GM12878 (cell line): ENCODE data around the gene PC. TPM values are rescaled to one million over a fixed set of nuclear protein-coding genes. Genes with fewer than 3 reads are reported as not detected.

ENCODE experiments used
- ATAC-seq: fragments of 200-7000 bp; cut with Tn5 transposase; 3 replicates; pipeline ENCODE4 v1.9.1; 2020; ENCODE audit warnings: mild to moderate bottlenecking, moderate library complexity
- BruUV-seq: library from RNA; stranded (reverse); fragments of 400-500 nt; replicated peaks from 2 replicates; lab custom pipeline; 2021; lab: Mats Ljungman, UMichigan
- CTCF ChIA-PET: fragments of 300-600 bp; sonication (Branson Sonifier 250); formaldehyde crosslinking; extraction: SDS; loops from one replicate; lab custom pipeline; 2021; ENCODE audit warnings: inconsistent platforms; lab: Yijun Ruan, JAX
- POLR2A ChIA-PET: fragments of 350-600 bp; formaldehyde crosslinking; extraction: SDS; loops from one replicate; lab custom pipeline; 2021; ENCODE audit warnings: inconsistent platforms; lab: Charles Lee
- RAD21 ChIA-PET: fragments of 300-600 bp; sonication (Branson Sonifier 250); formaldehyde crosslinking; loops from one replicate; lab custom pipeline; 2023; ENCODE audit warnings: antibody characterized with exemption; ENCODE audit not compliant: unreplicated experiment; lab: Charles Lee
- SMC1A ChIA-PET: fragments of 300-600 bp; sonication (Branson Sonifier 250); formaldehyde crosslinking; loops from one replicate; lab custom pipeline; 2023; ENCODE audit not compliant: unreplicated experiment, uncharacterized antibody; lab: Charles Lee
- DNase-seq: peaks from one replicate; pipeline ENCODE4 v3.0.0-alpha.2; 2011; ENCODE audit warnings: low read depth, low spot score
- FAIRE-seq: peaks from 3 replicates; lab custom pipeline; 2011; peaks lifted over from hg19 to GRCh38; lab: Jason Lieb, UNC
- H2AFZ ChIP-seq: 2 replicates; pipeline ENCODE4 v1.6.0; 2011; ENCODE audit warnings: low read depth, low read length, control low read depth; ENCODE audit not compliant: control insufficient read depth
- H3K27ac ChIP-seq: 2 replicates; pipeline ENCODE4 v1.5.1; 2011; ENCODE audit warnings: control low read depth; ENCODE audit not compliant: control insufficient read depth, insufficient read depth
- H3K27me3 ChIP-seq, 2 experiments: replicated peaks in 1 of 2; 2 replicates each; pipeline versions ENCODE4 v1.6.0 to v1.6.1; 2011; ENCODE audit warnings: low read length in 1 of 2; ENCODE audit not compliant: control insufficient read depth in 2 of 2, insufficient read depth in 2 of 2
- H3K36me3 ChIP-seq, 2 experiments: 2 replicates each; pipeline ENCODE4 v1.5.1; 2011; ENCODE audit warnings: low read length in 1 of 2; ENCODE audit not compliant: control insufficient read depth in 2 of 2, insufficient read depth in 2 of 2
- H3K4me1 ChIP-seq: 2 replicates; pipeline ENCODE4 v1.6.1; 2011; ENCODE audit warnings: mild to moderate bottlenecking, low read length, moderate library complexity, mixed read lengths; ENCODE audit not compliant: control insufficient read depth, insufficient read depth
- H3K4me2 ChIP-seq: 2 replicates; pipeline ENCODE4 v1.6.0; 2011; ENCODE audit warnings: control low read depth; ENCODE audit not compliant: control insufficient read depth, insufficient read depth
- H3K4me3 ChIP-seq: fragments of 200-600 bp; sonication (generic); 2 replicates; pipeline ENCODE4 v1.5.1; 2016
- H3K79me2 ChIP-seq: 2 replicates; pipeline ENCODE4 v1.6.0; 2011; ENCODE audit warnings: low read length; ENCODE audit not compliant: control insufficient read depth, insufficient read depth
- H3K9ac ChIP-seq: 2 replicates; pipeline ENCODE4 v1.8.0; 2011; ENCODE audit warnings: low read length, control low read depth, mixed read lengths; ENCODE audit not compliant: control insufficient read depth, insufficient read depth
- H3K9me3 ChIP-seq: replicated peaks from 3 replicates; pipeline ENCODE4 v1.5.1; 2011; ENCODE audit warnings: mild to moderate bottlenecking, low read length; ENCODE audit not compliant: control insufficient read depth, insufficient read depth
- H4K20me1 ChIP-seq: 2 replicates; pipeline ENCODE4 v1.6.0; 2011; ENCODE audit not compliant: control insufficient read depth, insufficient read depth
- ETV6 ChIP-seq, 2 experiments: fragments of 450-650 bp in 1 of 2; IDR thresholded peaks in 1 of 2; conservative IDR thresholded peaks in 1 of 2; 2 replicates each; pipeline ENCODE4 v1.6.1; 2014; ENCODE audit warnings: antibody characterized with exemption in 1 of 2, borderline replicate concordance in 1 of 2, low read depth in 1 of 2, mild to moderate bottlenecking in 1 of 2, moderate library complexity in 1 of 2
- HSF1 ChIP-seq: fragments of 150-350 bp; IDR thresholded peaks from 2 replicates; pipeline ENCODE4 v1.6.1; 2014; ENCODE audit warnings: mild to moderate bottlenecking, low read depth, low read length
- PAX8 ChIP-seq: fragments of 450-650 bp; IDR thresholded peaks from 2 replicates; pipeline ENCODE4 v1.6.1; 2017; ENCODE audit warnings: mild to moderate bottlenecking, moderate library complexity
- RAD51 ChIP-seq: fragments of 450-650 bp; IDR thresholded peaks from 2 replicates; pipeline ENCODE4 v1.6.1; 2016; ENCODE audit warnings: moderate library complexity, mild to moderate bottlenecking, inconsistent platforms
- RELA ChIP-seq: fragments of 450-650 bp; IDR thresholded peaks from 2 replicates; pipeline ENCODE4 v1.8.0; 2014; ENCODE audit warnings: borderline replicate concordance; ENCODE audit not compliant: partially characterized antibody
- SREBF1 ChIP-seq: IDR thresholded peaks from 2 replicates; pipeline ENCODE4 v1.6.1; 2012; ENCODE audit warnings: mild to moderate bottlenecking, low read length
- TAF1 ChIP-seq: IDR thresholded peaks from 2 replicates; pipeline ENCODE4 v1.6.1; 2011; ENCODE audit warnings: mild to moderate bottlenecking, low read depth, low read length, borderline replicate concordance
- TCF3 ChIP-seq: IDR thresholded peaks from 2 replicates; pipeline ENCODE4 v1.6.1; 2012; ENCODE audit warnings: low read depth, mild to moderate bottlenecking, low read length, borderline replicate concordance; ENCODE audit not compliant: insufficient read depth
- ZBED1 ChIP-seq: IDR thresholded peaks from 2 replicates; pipeline ENCODE4 v1.6.1; 2016; ENCODE audit warnings: borderline replicate concordance
- WGBS: methylation state at CpG from one replicate; pipeline ENCODE4 v1.1.6; 2016; ENCODE audit warnings: low lambda C conversion rate; ENCODE audit not compliant: insufficient replicate concordance, insufficient coverage; ENCODE audit errors: missing lambda C conversion rate; 5-methylcytosine and 5-hydroxymethylcytosine counted together
- in situ Hi-C: fragments of 300-500 bp; cut with MboI; formaldehyde crosslinking; loops from 9 replicates; pipeline ENCODE4 v1.14.3; 2018; ENCODE audit warnings: mixed read lengths
- intact Hi-C: fragments of 100-400 bp; cut with micrococcal nuclease; formaldehyde crosslinking; loops from one replicate; pipeline ENCODE4 v1.14.2; 2022; ENCODE audit not compliant: unreplicated experiment
- polyA plus RNA-seq, 11 experiments: library from polyadenylated mRNA; depleted of rRNA in 4 of 11; unstranded in 6 of 11; stranded (reverse) in 5 of 11; fragments of >200 nt; fragmentation: Nextera tagmentation in 4 of 11; fragmentation: Illumina TruSeq in 1 of 11; extraction: Ambion mirVana in 4 of 11; extraction: Trizol in 1 of 11; gene quantifications; 1 replicate in 1 of 11; 2 replicates in 10 of 11; pipeline versions ENCODE4 v1.2.1 to v1.2.3, GENCODE V29; 2011 to 2016; ENCODE audit warnings: inconsistent platforms in 2 of 11, missing spikeins in 2 of 11, low read depth in 1 of 11
- total RNA-seq, 4 experiments: library from RNA; depleted of rRNA in 3 of 4; stranded (reverse); fragments of >200 nt in 3 of 4; fragmentation: Illumina TruSeq in 1 of 4; extraction: Trizol in 1 of 4; gene quantifications; 2 replicates each; pipeline versions ENCODE4 v1.2.1 to v1.2.3, GENCODE V29; 2013 to 2021
- TF ChIP-seq, protein P1 (sequence below): fragments of 450-650 bp; IDR thresholded peaks from 2 replicates; pipeline ENCODE4 v1.6.1; 2016; ENCODE audit warnings: mild to moderate bottlenecking, moderate library complexity, borderline replicate concordance
- TF ChIP-seq, protein P2 (sequence below): fragments of 450-650 bp; IDR thresholded peaks from 2 replicates; pipeline ENCODE4 v1.6.1; 2017; ENCODE audit warnings: antibody characterized with exemption, mild to moderate bottlenecking, moderate library complexity
- TF ChIP-seq, protein P3 (sequence below): fragments of 450-650 bp; formaldehyde crosslinking; IDR thresholded peaks from 2 replicates; pipeline ENCODE4 v1.4.0; 2022; ENCODE audit warnings: mild to moderate bottlenecking, moderate library complexity

PC gene
- total and polyA plus RNA-seq, 10 of the 15 experiments (the other 5 are each of a cell fraction or from before 2014, with no cell fraction given) = 0.22 to 10.3 (median 4.5) TPM

DNA sequence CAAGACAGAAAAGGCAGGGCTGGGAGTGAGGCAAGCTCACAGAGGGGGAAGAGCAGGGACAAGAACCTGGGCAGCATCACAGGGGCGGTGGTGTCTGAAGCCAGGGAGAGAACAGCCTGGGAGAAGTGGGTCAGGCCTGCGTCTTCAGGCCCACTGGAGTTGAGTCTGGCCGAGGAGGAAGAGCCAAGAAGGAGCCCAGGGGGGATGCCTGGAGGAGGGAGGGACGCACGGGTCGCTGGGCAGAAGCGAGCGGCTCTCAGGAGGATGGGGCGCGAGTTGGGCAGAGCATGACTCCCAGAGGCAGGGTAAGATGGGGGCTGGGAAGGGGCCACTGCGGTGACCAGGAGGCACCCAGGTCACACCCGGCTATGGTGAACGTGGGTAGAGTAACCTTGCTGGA is 82.8 kb downstream of the PC start:
- ChIA-PET SMC1A (no interaction called here), RAD21 (no interaction called here), CTCF (no interaction called here), POLR2A (no interaction called here)
- no peak overlapping the region for H2AFZ ChIP-seq
- no peak overlapping the region for H3K4me2 ChIP-seq
- H3K27me3 ChIP-seq = no peaks in the 10 kb centered on the region
- H3K27ac ChIP-seq = no peak overlapping the region
- DNase-seq = no peak
- BruUV-seq = no TSS peak
- no peaks in the 10 kb centered on the region for H3K36me3 ChIP-seq
- H3K4me1 ChIP-seq = peaks cover under 1% of the 10 kb centered on the region; the same call in 1 of the 2 replicates
- ATAC-seq = no peak
- no peaks in the 10 kb centered on the region for H3K79me2 ChIP-seq
- no peak overlapping the region for H3K9ac ChIP-seq
- in situ Hi-C loops (no loop called here), intact Hi-C loops (no loop called here)
- FAIRE-seq = no peak
- no peaks in the 10 kb centered on the region for H3K9me3 ChIP-seq
- 50% methylated on average over 13 of the region's 13 CpGs for WGBS
- H3K4me3 ChIP-seq = no peak overlapping the region
- no peaks in the 10 kb centered on the region for H4K20me1 ChIP-seq
- TF ChIP-seq, protein P1, sequence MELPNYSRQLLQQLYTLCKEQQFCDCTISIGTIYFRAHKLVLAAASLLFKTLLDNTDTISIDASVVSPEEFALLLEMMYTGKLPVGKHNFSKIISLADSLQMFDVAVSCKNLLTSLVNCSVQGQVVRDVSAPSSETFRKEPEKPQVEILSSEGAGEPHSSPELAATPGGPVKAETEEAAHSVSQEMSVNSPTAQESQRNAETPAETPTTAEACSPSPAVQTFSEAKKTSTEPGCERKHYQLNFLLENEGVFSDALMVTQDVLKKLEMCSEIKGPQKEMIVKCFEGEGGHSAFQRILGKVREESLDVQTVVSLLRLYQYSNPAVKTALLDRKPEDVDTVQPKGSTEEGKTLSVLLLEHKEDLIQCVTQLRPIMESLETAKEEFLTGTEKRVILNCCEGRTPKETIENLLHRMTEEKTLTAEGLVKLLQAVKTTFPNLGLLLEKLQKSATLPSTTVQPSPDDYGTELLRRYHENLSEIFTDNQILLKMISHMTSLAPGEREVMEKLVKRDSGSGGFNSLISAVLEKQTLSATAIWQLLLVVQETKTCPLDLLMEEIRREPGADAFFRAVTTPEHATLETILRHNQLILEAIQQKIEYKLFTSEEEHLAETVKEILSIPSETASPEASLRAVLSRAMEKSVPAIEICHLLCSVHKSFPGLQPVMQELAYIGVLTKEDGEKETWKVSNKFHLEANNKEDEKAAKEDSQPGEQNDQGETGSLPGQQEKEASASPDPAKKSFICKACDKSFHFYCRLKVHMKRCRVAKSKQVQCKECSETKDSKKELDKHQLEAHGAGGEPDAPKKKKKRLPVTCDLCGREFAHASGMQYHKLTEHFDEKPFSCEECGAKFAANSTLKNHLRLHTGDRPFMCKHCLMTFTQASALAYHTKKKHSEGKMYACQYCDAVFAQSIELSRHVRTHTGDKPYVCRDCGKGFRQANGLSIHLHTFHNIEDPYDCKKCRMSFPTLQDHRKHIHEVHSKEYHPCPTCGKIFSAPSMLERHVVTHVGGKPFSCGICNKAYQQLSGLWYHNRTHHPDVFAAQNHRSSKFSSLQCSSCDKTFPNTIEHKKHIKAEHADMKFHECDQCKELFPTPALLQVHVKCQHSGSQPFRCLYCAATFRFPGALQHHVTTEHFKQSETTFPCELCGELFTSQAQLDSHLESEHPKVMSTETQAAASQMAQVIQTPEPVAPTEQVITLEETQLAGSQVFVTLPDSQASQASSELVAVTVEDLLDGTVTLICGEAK = no peak
- TF ChIP-seq SREBF1 = no peak
- TF ChIP-seq ETV6 (conservative IDR thresholded peaks at IDR 0.05 in 1 of 2, IDR thresholded peaks at IDR 0.05 in 1 of 2; ENCODE audit: borderline replicate concordance in 1 of 2, low read depth in 1 of 2) = no peak
- TF ChIP-seq RAD51 = no peak
- TF ChIP-seq ZBED1 = no peak
- no peak for TF ChIP-seq TAF1
- no peak for TF ChIP-seq TCF3
- TF ChIP-seq HSF1 = no peak
- TF ChIP-seq RELA = no peak
- TF ChIP-seq, protein P2, sequence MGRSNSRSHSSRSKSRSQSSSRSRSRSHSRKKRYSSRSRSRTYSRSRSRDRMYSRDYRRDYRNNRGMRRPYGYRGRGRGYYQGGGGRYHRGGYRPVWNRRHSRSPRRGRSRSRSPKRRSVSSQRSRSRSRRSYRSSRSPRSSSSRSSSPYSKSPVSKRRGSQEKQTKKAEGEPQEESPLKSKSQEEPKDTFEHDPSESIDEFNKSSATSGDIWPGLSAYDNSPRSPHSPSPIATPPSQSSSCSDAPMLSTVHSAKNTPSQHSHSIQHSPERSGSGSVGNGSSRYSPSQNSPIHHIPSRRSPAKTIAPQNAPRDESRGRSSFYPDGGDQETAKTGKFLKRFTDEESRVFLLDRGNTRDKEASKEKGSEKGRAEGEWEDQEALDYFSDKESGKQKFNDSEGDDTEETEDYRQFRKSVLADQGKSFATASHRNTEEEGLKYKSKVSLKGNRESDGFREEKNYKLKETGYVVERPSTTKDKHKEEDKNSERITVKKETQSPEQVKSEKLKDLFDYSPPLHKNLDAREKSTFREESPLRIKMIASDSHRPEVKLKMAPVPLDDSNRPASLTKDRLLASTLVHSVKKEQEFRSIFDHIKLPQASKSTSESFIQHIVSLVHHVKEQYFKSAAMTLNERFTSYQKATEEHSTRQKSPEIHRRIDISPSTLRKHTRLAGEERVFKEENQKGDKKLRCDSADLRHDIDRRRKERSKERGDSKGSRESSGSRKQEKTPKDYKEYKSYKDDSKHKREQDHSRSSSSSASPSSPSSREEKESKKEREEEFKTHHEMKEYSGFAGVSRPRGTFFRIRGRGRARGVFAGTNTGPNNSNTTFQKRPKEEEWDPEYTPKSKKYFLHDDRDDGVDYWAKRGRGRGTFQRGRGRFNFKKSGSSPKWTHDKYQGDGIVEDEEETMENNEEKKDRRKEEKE = no peak
- TF ChIP-seq, protein P3, sequence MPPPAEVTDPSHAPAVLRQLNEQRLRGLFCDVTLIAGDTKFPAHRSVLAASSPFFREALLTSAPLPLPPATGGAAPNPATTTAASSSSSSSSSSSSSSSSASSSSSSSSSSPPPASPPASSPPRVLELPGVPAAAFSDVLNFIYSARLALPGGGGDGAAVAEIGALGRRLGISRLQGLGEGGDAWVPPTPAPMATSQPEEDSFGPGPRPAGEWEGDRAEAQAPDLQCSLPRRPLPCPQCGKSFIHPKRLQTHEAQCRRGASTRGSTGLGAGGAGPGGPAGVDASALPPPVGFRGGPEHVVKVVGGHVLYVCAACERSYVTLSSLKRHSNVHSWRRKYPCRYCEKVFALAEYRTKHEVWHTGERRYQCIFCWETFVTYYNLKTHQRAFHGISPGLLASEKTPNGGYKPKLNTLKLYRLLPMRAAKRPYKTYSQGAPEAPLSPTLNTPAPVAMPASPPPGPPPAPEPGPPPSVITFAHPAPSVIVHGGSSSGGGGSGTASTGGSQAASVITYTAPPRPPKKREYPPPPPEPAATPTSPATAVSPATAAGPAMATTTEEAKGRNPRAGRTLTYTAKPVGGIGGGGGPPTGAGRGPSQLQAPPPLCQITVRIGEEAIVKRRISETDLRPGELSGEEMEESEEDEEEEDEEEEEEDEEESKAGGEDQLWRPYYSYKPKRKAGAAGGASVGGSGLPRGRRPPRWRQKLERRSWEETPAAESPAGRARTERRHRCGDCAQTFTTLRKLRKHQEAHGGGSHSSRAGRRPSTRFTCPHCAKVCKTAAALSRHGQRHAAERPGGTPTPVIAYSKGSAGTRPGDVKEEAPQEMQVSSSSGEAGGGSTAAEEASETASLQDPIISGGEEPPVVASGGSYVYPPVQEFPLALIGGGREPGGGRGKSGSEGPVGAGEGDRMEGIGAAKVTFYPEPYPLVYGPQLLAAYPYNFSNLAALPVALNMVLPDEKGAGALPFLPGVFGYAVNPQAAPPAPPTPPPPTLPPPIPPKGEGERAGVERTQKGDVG (CRISPR knock-in tag) = no peak
- no peak for TF ChIP-seq PAX8
